Measurements from ENCODE around the gene KRABD2. TPM values are rescaled to one million over a fixed set of nuclear protein-coding genes. Genes with fewer than 3 reads are reported as not detected.
A peak's percentile ranks its signal among the peaks of the same experiment; 100 is the strongest.

The KRABD2 gene

DNA sequence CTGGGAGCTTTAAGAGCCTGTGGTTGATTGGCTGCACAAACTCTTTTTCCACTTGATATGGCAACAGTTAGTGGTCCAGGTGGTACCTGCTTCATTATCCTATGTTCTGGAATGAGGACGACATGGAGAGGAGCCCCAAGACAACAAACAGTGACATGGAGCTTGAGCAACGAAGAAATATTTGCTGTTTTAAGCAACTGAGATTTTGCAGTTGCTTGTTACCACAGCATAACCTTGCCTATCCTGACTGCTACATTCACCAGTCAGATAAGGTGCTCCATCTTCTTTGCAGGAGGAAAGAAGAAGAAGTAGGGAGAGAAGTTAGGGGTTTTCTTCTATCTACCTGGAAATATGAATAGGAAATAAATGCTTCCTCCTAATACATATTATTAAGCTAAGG, 44.4 kb downstream of the KRABD2 start:
- H3K9me3 Mint-ChIP-seq (ENCODE audit: unreplicated experiment): no peaks in the 10 kb centered on the region
- H3K4me1 Mint-ChIP-seq (ENCODE audit: unreplicated experiment): no peaks in the 10 kb centered on the region
- no peaks in the 10 kb centered on the region for H3K36me3 Mint-ChIP-seq (ENCODE audit: unreplicated experiment)
- TF ChIP-seq, protein P1, sequence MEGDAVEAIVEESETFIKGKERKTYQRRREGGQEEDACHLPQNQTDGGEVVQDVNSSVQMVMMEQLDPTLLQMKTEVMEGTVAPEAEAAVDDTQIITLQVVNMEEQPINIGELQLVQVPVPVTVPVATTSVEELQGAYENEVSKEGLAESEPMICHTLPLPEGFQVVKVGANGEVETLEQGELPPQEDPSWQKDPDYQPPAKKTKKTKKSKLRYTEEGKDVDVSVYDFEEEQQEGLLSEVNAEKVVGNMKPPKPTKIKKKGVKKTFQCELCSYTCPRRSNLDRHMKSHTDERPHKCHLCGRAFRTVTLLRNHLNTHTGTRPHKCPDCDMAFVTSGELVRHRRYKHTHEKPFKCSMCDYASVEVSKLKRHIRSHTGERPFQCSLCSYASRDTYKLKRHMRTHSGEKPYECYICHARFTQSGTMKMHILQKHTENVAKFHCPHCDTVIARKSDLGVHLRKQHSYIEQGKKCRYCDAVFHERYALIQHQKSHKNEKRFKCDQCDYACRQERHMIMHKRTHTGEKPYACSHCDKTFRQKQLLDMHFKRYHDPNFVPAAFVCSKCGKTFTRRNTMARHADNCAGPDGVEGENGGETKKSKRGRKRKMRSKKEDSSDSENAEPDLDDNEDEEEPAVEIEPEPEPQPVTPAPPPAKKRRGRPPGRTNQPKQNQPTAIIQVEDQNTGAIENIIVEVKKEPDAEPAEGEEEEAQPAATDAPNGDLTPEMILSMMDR (IDR thresholded peaks at IDR 0.05): no peak
- no peak overlapping the region for H3K27ac Mint-ChIP-seq (ENCODE audit: unreplicated experiment)
- H3K27me3 Mint-ChIP-seq (ENCODE audit: unreplicated experiment): peaks cover 5% of the 10 kb centered on the region
- no peak for DNase-seq (ENCODE audit: extremely low spot score, unreplicated experiment)
- H3K4me3 Mint-ChIP-seq (ENCODE audit: unreplicated experiment): no peak overlapping the region

DNA sequence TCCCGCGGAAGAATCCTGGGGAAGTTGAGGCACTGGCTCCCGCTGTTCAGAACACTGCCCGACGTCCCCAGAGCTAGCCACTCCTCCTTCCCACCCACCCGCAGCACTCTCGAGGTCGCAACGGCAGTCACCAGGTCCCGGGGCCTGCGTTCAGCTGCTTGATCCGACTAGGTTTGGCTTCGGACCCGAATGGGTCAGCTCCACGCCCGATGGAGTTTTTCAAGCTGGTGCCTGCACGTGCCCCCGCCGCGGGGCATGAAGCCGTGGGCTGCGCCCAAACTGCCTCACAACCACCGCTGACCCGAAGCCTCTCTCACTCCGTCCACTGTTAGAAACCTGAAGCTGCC, 49.2 kb downstream of the KRABD2 start:
- H3K9me3 Mint-ChIP-seq (ENCODE audit: unreplicated experiment): no peaks in the 10 kb centered on the region
- no peak for DNase-seq (ENCODE audit: extremely low spot score, unreplicated experiment)
- H3K4me3 Mint-ChIP-seq (ENCODE audit: unreplicated experiment): peak overlapping the region; percentile 55
- H3K27me3 Mint-ChIP-seq (ENCODE audit: unreplicated experiment): peaks cover 4% of the 10 kb centered on the region
- TF ChIP-seq, protein P1 (IDR thresholded peaks at IDR 0.05): no peak
- peaks cover 6% of the 10 kb centered on the region for H3K4me1 Mint-ChIP-seq (ENCODE audit: unreplicated experiment)
- no peak overlapping the region for H3K27ac Mint-ChIP-seq (ENCODE audit: unreplicated experiment)
- no peaks in the 10 kb centered on the region for H3K36me3 Mint-ChIP-seq (ENCODE audit: unreplicated experiment)

Other genes with a start within 250 kb of the KRABD2 start
- gene PER1, start 224.3 kb downstream of the KRABD2 start, total RNA-seq: 106 and 173 TPM in 2 replicates
- 57.2 and 70.0 TPM in 2 replicates for gene VAMP2, start 213.8 kb downstream of the KRABD2 start, total RNA-seq
- 8.4 and 10.5 TPM in 2 replicates for gene TMEM107, start 200.3 kb downstream of the KRABD2 start, total RNA-seq
- gene BORCS6, start 186.5 kb downstream of the KRABD2 start, total RNA-seq: 6.2 and 6.8 TPM in 2 replicates
- gene AURKB, start 166.1 kb downstream of the KRABD2 start, total RNA-seq: 13.3 and 15.7 TPM in 2 replicates
- 38.7 and 40.1 TPM in 2 replicates for gene CTC1, start 128.6 kb downstream of the KRABD2 start, total RNA-seq
- gene PFAS, start 127.4 kb downstream of the KRABD2 start, total RNA-seq: 48.9 and 53.6 TPM in 2 replicates
- gene RANGRF, start 88.0 kb downstream of the KRABD2 start, total RNA-seq: 29.3 and 29.8 TPM in 2 replicates
- gene SLC25A35, start 81.3 kb downstream of the KRABD2 start, total RNA-seq: 5.6 and 6.4 TPM in 2 replicates
- not detected in 2 replicates for gene ARHGEF15, start 66.5 kb downstream of the KRABD2 start, total RNA-seq
- gene ODF4, start 36.9 kb downstream of the KRABD2 start, total RNA-seq: not detected in 2 replicates
- 1,600 and 1,654 TPM in 2 replicates for gene RPL26, start 6.5 kb upstream of the KRABD2 start, total RNA-seq
- not detected in 2 replicates for gene RNF222, start 21.1 kb upstream of the KRABD2 start, total RNA-seq
- gene NDEL1, start 59.2 kb upstream of the KRABD2 start, total RNA-seq: 68.2 and 74.2 TPM in 2 replicates